NK-92 treated with Interleukin-12 subunit alpha and Interleukin-12 subunit beta, amount 100 ng/mL, for 24 hours (cell line): ENCODE data around the gene SLC15A1.

Experiments
- DNase-seq: peaks from one replicate; lab custom pipeline; 2025; lab: John Stamatoyannopoulos, UW

SLC15A1 gene

DNA sequence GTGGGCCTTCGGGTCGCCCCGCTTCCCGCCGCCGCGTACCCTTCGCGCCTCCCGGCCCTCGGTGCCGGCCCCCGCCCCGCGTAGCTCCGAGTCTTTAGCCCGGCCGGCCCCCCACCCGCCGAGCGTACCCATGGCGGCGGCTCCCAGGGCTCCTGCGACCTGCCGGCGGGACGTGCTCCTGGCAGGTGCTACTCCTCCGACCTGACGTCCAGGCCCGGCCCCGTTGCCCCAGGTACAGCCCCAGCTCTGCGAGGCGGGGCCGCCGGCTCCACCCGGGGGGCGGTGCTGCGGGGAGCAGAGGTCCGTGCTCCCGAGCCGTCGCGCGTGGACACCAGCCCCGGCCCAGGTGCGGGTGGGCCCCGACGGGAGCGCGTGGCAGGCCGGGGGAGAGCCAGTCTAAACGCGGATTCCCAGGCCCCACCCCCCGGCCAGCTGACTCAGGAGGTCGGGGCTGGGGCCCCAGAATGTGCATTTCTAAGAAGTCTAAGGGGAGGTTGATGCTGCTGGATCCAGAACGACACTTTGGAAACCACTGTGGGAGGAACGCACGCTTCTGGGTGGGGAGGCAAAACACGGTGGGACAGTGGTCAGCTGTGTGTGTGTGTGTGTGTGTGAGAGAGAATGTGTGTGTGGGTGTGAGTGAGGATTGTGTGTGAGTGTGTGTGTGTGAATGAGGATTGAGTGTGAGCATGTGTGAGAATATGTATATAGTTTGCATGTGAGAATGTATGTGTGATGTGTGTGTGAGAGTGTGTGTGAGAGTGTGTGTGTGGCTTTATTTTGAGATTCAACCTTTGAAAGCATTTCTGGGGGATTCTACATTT lies at the start of gene SLC15A1:
Gene SLC15A1 (minus strand): TSS at position 206 of the 824 bp plus-strand sequence. CDS start 74 bp downstream, at position 132.
- DNase-seq: no peak

- DNase-seq: no peak
Measured at GRCh38 chr13:98801626-98802418, 49.4 kb upstream of the SLC15A1 start.

DNA sequence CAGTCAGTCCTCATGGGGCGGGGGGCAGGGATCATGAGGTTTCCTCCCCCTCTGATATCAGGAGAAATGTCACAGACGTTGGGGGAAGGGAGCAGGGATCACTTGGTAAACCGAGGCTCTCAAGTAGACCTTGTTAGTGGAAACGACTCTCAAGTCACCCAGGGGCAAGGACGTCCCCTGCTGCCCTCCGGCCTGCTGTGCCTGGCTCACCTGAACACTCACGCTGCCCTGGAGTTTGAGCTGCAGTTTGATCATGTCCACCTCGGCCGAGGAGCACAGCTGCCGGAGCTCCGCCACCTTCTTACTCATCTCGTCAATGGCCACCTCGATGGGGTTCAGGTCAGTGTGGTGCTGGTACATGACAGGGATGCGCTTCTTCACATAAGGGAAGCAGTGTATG lies 47.6 kb upstream of the SLC15A1 start:
- DNase-seq: no peak

DNA sequence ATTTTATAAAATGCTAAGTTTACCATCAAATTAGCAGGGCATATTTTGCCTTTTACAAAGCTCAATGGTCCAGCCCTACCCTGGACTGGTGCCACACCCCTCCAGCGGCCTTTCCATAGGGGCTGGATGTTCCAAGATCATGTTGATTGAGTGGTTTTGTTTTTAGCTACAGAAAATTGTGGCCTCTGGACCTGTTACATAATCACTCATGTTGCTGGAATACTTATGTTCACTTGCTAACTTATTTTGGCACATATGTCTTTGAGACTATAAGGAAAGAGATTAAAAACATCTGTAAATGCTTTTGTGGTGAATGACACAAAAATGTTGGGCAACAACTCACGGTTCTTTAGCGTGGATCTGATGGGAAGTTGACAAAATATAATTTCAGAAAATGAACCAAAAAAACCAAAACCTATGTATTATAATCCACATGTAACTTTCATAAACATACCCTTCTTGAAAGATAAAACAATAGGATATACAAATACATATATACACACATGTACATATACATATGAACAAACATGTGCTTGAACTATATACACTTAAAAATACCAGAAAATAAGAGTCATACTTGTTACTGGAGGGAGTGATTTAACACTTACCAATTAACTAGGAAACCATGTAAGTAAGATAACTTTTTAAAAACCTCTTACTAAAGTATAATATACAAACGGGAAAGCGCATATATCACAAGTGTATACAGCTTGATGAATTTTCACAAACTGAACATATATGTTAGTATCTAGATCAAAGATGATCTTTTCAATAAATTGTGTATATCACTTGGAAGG lies 46.6 kb upstream of the SLC15A1 start:
- DNase-seq: no peak

DNA sequence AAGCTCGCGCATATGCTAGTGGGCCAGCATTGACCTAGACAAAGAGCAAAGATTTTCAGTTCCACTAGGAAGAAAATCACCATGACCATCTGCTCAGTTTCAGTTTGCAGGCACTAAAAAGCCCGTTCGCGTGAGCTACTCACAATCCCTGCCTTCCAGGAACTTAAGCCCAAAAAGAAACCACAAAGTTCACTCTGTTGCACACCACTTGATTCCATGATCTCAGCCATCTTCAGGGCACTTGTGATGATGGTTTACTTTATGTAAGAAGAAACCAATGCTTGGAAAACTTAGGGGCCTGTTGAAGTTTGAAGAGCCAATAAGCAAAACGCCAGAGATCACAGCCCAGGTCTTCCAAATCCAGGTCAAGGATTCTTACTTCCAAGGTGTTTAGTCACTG lies 45.0 kb upstream of the SLC15A1 start:
- no peak for DNase-seq

DNA sequence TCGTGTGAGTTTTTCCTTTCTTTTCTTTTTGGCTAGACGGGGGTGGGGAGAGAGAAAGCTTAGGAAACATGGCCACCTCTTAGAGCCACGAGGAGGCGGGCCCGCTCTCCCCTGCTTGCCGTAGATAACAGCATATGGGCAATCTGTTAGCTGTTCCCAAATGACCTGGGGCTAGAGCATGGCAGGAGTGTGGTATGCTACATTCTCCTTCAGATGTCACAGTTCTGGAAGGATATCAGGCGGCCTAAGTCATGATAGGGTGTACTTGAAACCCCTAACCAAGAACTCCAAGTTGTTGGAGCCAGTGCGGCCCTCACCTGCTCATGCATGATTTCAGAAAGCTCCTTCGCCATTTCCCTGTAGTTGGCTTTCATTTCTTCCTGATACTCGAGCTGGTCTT lies 44.3 kb upstream of the SLC15A1 start:
- DNase-seq: no peak

DNA sequence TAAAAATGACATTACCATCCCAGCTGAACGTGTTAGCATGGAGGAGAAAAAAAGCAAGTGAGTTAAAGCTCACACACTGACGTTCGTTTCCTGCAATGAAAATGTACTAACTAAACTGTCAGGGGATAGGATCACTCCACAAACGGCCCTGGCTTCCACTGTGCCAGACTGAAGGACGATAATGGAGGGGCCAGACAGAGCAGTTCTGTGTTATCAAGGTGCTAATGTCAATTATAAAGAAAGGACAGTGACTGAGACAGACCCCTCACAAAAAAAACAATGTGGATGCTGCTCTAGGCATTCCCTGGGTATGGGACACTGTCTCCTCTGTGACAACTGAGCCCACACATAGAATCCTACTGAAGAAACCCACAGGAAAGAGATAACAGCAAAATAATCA lies 43.7 kb upstream of the SLC15A1 start:
- DNase-seq: no peak

GRCh38 chr13:98795220-98795619 lies 42.7 kb upstream of the SLC15A1 start:
- DNase-seq: no peak

GRCh38 chr13:98794498-98794897 lies 42.0 kb upstream of the SLC15A1 start:
- DNase-seq: no peak

- no peak for DNase-seq
Measured at GRCh38 chr13:98792785-98793495, 40.5 kb upstream of the SLC15A1 start.

DNA sequence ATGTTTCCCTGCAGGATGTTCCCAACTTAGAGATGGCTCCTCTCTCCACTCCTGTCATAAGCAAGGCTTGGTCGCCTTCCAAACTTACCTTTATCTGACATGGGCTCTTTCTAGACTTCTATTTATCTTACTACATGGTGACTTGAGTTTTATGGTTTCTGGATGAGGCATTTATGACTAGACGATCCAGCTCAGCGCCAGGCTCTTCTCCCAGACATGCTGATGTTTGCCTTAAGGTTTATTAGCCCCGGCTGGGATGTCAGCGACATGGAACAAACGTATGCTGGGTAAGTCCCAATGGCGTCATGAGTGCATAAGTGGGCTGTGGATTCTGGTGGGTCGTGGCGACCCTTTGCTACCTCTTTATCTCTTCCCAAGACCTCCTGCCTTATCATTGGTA lies 39.8 kb upstream of the SLC15A1 start:
- DNase-seq: no peak

- DNase-seq: no peak
Measured at GRCh38 chr13:98791611-98792010, 39.1 kb upstream of the SLC15A1 start.

- DNase-seq: no peak
Measured at GRCh38 chr13:98787996-98788395, 35.5 kb upstream of the SLC15A1 start.

- no peak for DNase-seq
Measured at GRCh38 chr13:98787173-98787572, 34.7 kb upstream of the SLC15A1 start.

DNA sequence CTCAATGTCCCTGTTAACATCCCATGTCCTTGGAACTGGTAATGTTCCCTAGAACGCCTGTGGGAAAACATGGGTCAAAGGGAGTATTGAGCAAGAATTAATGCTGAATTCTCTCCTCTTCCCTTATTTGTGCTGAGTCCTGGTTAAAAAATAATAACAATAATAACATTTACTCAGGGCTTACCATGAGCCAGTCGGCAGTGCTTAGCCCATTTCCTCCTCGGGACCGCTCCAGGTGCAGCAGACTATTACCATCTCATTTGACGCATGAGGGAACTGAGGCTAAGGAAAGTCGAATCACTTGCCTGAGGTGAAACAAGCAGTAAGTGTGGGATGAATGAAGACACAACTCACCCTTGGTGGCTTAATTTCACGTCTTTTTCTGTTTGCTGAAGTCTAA lies 33.6 kb upstream of the SLC15A1 start:
- DNase-seq: no peak

DNA sequence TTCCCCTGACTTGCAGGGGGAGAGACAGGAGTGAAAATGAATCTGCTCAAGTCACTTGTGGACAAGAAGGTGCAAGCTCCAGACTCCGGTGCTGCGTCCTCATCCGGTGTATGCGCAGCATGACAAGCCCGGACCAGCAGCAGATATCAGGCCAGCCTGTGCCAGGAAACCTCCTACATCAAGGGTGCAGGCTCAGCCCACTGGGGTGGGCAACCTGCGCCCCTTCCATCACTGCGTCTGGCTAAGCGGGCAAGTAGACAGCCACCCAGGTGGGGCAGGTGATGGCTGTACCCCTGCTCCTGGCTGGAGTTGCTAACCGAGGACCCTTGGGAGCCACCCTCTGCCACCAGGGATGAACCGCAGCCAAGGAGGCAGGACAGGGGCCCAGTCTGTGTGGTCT lies 32.9 kb upstream of the SLC15A1 start:
- DNase-seq: no peak

GRCh38 chr13:98784666-98785065 lies 32.2 kb upstream of the SLC15A1 start:
- DNase-seq: no peak

GRCh38 chr13:98783856-98784478 lies 31.5 kb upstream of the SLC15A1 start:
- no peak for DNase-seq

DNA sequence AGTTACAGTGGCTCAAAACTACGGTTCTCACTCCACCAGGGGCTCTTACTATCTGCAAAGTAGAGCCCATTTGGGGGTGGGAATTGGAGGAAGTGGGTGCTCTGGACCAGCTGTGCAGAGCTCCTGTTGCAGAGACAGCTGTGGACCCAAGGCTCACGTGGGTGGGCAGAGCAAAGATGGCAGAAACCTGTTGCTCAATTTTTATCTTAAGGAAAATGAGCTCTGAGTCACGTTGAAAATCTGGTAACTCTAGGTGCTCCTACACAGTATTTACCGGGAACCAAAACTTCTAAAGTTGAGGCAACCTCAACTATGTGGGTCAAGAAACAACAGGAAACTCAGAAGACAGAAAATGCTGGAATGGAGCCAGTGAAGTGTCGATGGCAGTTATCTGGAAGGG lies 30.2 kb upstream of the SLC15A1 start:
- no peak for DNase-seq

- DNase-seq: no peak
Measured at GRCh38 chr13:98781905-98782304, 29.4 kb upstream of the SLC15A1 start.

DNA sequence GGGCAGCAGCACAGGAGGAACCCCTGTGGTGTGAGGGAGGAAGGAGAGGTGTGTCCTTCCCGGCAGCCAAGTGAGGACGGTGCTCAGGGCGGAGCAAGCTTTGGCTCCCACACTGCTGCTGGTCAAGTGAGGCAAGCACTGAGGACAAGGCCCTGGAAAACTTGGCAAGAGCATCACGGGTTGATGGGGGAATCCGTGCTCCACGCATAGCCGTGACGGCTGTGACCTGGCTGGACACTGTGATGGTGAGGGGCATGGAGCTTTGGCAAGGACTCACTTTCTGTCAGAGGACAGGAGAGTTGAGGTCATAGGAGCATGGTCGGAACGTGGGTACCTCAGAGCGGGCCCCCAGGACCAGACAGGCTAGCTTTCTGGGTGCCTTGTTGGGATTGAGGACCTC lies 29.0 kb upstream of the SLC15A1 start:
- DNase-seq: no peak
